ENCODE results near the gene ITSN1. TPM values are rescaled to one million over a fixed set of nuclear protein-coding genes. Genes with fewer than 3 reads are reported as not detected.

The ITSN1 gene
- total RNA-seq, 1 donor from 2014 or later: 73.8 TPM

- FAIRE-seq (no peak), DNase-seq (ENCODE audit: low spot score in 2 of 2) (no peak)
Observed at GRCh38 chr21:33800753-33801423, 158.6 kb downstream of the ITSN1 start.

GRCh38 chr21:33801424-33802405, 159.4 kb downstream of the ITSN1 start:
- DNase-seq (ENCODE audit: low spot score in 2 of 2) (no peak), FAIRE-seq (no peak)

GRCh38 chr21:33802481-33802880, 160.2 kb downstream of the ITSN1 start:
- DNase-seq (ENCODE audit: low spot score in 2 of 2) (no peak), FAIRE-seq (no peak)

GRCh38 chr21:33808715-33809367, 166.5 kb downstream of the ITSN1 start:
- FAIRE-seq (no peak), DNase-seq (ENCODE audit: low spot score in 2 of 2) (no peak)

- FAIRE-seq: no peak
Observed at GRCh38 chr21:33810766-33811165, 168.5 kb downstream of the ITSN1 start.

GRCh38 chr21:33811167-33812010, 169.1 kb downstream of the ITSN1 start:
- DNase-seq (ENCODE audit: low spot score in 2 of 2): no peak
- FAIRE-seq: no peak

More at GRCh38 chr21:33810766-33811165, 168.5 kb downstream of the ITSN1 start:
- no peak for DNase-seq (ENCODE audit: low spot score in 2 of 2)

GRCh38 chr21:33813832-33814365, 171.6 kb downstream of the ITSN1 start:
- FAIRE-seq (no peak), DNase-seq (ENCODE audit: low spot score in 2 of 2) (no peak)

GRCh38 chr21:33815143-33815707, 172.9 kb downstream of the ITSN1 start:
- FAIRE-seq: no peak
- no peak for DNase-seq (ENCODE audit: low spot score in 2 of 2)

- FAIRE-seq: no peak
- DNase-seq (ENCODE audit: low spot score in 2 of 2): no peak
Observed at GRCh38 chr21:33816174-33816573, 173.9 kb downstream of the ITSN1 start.

GRCh38 chr21:33817138-33817537, 174.8 kb downstream of the ITSN1 start:
- no peak for DNase-seq (ENCODE audit: low spot score in 2 of 2)
- no peak for FAIRE-seq

GRCh38 chr21:33817663-33818451, 175.6 kb downstream of the ITSN1 start:
- DNase-seq (ENCODE audit: low spot score in 2 of 2): no peak

GRCh38 chr21:33820230-33820770, 178.0 kb downstream of the ITSN1 start:
- no peak for DNase-seq (ENCODE audit: low spot score in 2 of 2)
- FAIRE-seq: no peak

More at GRCh38 chr21:33817663-33818451, 175.6 kb downstream of the ITSN1 start:
- no peak for FAIRE-seq

- no peak for FAIRE-seq
- no peak for DNase-seq (ENCODE audit: low spot score in 2 of 2)
Observed at GRCh38 chr21:33820798-33821197, 178.5 kb downstream of the ITSN1 start.

- FAIRE-seq (no peak), DNase-seq (ENCODE audit: low spot score in 2 of 2) (no peak)
Observed at GRCh38 chr21:33821503-33822322, 179.4 kb downstream of the ITSN1 start.

GRCh38 chr21:33824156-33824941, 182.0 kb downstream of the ITSN1 start:
- no peak for DNase-seq (ENCODE audit: low spot score in 2 of 2)

GRCh38 chr21:33825419-33825818, 183.1 kb downstream of the ITSN1 start:
- no peak for FAIRE-seq

More at GRCh38 chr21:33824156-33824941, 182.0 kb downstream of the ITSN1 start:
- FAIRE-seq: no peak

GRCh38 chr21:33825915-33826314, 183.6 kb downstream of the ITSN1 start:
- FAIRE-seq: no peak

More at GRCh38 chr21:33825419-33825818, 183.1 kb downstream of the ITSN1 start:
- no peak for DNase-seq (ENCODE audit: low spot score in 2 of 2)

More at GRCh38 chr21:33825915-33826314, 183.6 kb downstream of the ITSN1 start:
- DNase-seq (ENCODE audit: low spot score in 2 of 2): no peak
